Mesendoderm (in vitro differentiated cells): ENCODE results near the gene AFF3.

Source experiments
- DNase-seq: peaks from one replicate; pipeline ENCODE4 v3.0.0; 2013
- H2AK5ac ChIP-seq: 2 replicates; pipeline ENCODE4 v1.6.1; 2013; ENCODE audit warnings: low read length, inconsistent platforms
- H2BK120ac ChIP-seq: 2 replicates; pipeline ENCODE4 v1.6.1; 2013; ENCODE audit warnings: low read depth, mild to moderate bottlenecking, low read length, moderate library complexity, mixed read lengths
- H2BK15ac ChIP-seq: replicated peaks from 2 replicates; pipeline ENCODE4 v1.6.1; 2013; ENCODE audit warnings: low read depth, mild to moderate bottlenecking, moderate library complexity
- H2BK5ac ChIP-seq: 2 replicates; pipeline ENCODE4 v1.6.1; 2013; ENCODE audit warnings: low read length, inconsistent platforms
- H3K18ac ChIP-seq: 2 replicates; pipeline ENCODE4 v1.6.1; 2013; ENCODE audit warnings: mild to moderate bottlenecking, low read length, mixed read lengths
- H3K23ac ChIP-seq: one replicate; pipeline ENCODE4 v1.6.1; 2013; ENCODE audit warnings: low read length
- H3K27ac ChIP-seq: 2 replicates; pipeline ENCODE4 v1.5.1; 2013; ENCODE audit warnings: low read depth, mild to moderate bottlenecking, inconsistent platforms, low read length, moderate library complexity
- H3K27me3 ChIP-seq: 2 replicates; pipeline ENCODE4 v1.6.1; 2013; ENCODE audit warnings: low read length, control low read depth, mild to moderate bottlenecking, inconsistent platforms; ENCODE audit not compliant: insufficient read depth, poor library complexity
- H3K36me3 ChIP-seq: 2 replicates; pipeline ENCODE4 v1.6.1; 2013; ENCODE audit warnings: low read length, inconsistent platforms; ENCODE audit not compliant: control insufficient read depth, insufficient read depth
- H3K4ac ChIP-seq: one replicate; pipeline ENCODE4 v1.6.1; 2013; ENCODE audit warnings: low read depth, mild to moderate bottlenecking, low read length, moderate library complexity
- H3K4me1 ChIP-seq: 2 replicates; pipeline ENCODE4 v1.6.1; 2013; ENCODE audit warnings: low read depth, low read length, inconsistent platforms; ENCODE audit not compliant: control insufficient read depth
- H3K4me2 ChIP-seq: 2 replicates; pipeline ENCODE4 v1.6.1; 2013; ENCODE audit warnings: low read length
- H3K4me3 ChIP-seq: 2 replicates; pipeline ENCODE4 v1.5.1; 2013; ENCODE audit warnings: mild to moderate bottlenecking, low read length
- H3K56ac ChIP-seq: one replicate; pipeline ENCODE4 v1.6.1; 2013; ENCODE audit warnings: low read length
- H3K79me1 ChIP-seq: 2 replicates; pipeline ENCODE4 v1.6.1; 2013; ENCODE audit warnings: low read length, inconsistent platforms
- H3K79me2 ChIP-seq: 2 replicates; pipeline ENCODE4 v1.6.1; 2013; ENCODE audit warnings: mild to moderate bottlenecking, low read length; ENCODE audit not compliant: control insufficient read depth, insufficient read depth
- H3K9ac ChIP-seq: 2 replicates; pipeline ENCODE4 v1.6.1; 2013; ENCODE audit warnings: low read length, inconsistent platforms
- H4K5ac ChIP-seq: one replicate; pipeline ENCODE4 v1.6.1; 2013; ENCODE audit warnings: low read length
- H4K8ac ChIP-seq: one replicate; pipeline ENCODE4 v1.6.1; 2013; ENCODE audit warnings: low read depth, mild to moderate bottlenecking, control low read depth, low read length, moderate library complexity
- WGBS: extraction: QIAGEN DNeasy Blood & Tissue Kit; methylation state at CpG from one replicate; pipeline ENCODE4 v1.1.7; 2013; ENCODE audit warnings: low lambda C conversion rate, missing lambda C conversion rate; ENCODE audit not compliant: insufficient coverage; ENCODE audit errors: extremely low coverage; 5-methylcytosine and 5-hydroxymethylcytosine counted together

Gene AFF3

DNA sequence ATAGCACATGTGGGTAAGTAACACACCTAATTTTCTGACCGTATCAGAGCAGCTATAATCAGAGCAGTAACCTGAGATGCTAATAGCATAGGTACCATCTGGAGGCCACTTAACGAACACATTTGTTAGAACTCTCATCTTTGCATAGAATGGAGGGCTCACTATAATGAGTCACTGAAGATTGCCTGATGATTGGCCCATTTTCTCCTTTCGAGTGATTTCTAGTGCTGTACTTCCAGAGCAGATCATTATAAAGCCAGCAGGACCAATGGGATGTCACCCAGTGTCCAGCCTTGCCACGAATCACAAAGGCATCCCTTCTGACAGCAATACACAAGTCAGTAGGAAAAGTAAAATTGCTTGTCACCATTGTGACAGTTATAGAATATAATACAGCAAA, 570.9 kb downstream of the AFF3 start:
- Histone ChIP-seq H3K23ac (no peak overlapping the region), H3K27ac (no peak overlapping the region), H4K8ac (no peak overlapping the region), H2BK15ac (no peak overlapping the region), H4K5ac (no peak overlapping the region), H2BK5ac (no peak overlapping the region), H2AK5ac (no peak overlapping the region), H3K36me3 (no peaks in the 10 kb centered on the region), H2BK120ac (no peak overlapping the region), H3K4ac (no peak overlapping the region), H3K4me3 (no peak overlapping the region), H3K4me2 (no peak overlapping the region), H3K79me1 (no peaks in the 10 kb centered on the region), H3K4me1 (peaks cover 3% of the 10 kb centered on the region), H3K18ac (no peak overlapping the region), H3K9ac (no peak overlapping the region), H3K56ac (no peak overlapping the region), H3K27me3 (no peaks in the 10 kb centered on the region), H3K79me2 (no peaks in the 10 kb centered on the region)
- WGBS = no CpG with 5 or more reads among the region's 4 CpGs
- DNase-seq = peak; percentile 10

DNA sequence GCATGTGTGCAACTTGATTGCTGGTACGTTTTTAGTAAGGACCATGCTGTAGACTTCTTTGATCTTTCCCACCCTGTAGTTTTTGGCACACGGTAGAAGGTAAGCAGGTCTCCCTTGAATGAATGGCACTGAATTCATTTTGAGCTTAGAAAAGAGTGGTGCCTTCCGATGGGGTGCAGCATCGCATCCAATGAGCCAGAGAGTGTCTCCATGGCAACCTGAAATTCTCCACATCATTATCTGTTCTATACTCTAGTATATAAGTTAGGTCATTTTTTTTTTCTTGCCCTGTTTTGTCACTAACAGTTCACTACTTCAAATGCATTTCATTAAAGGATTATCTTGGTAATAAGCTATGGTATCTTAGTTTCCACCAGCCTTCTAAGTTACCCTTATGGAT, 571.4 kb downstream of the AFF3 start:
- Histone ChIP-seq H3K27me3 (no peaks in the 10 kb centered on the region), H3K4ac (no peak overlapping the region), H3K79me2 (no peaks in the 10 kb centered on the region), H2BK5ac (no peak overlapping the region), H4K8ac (no peak overlapping the region), H2AK5ac (no peak overlapping the region), H2BK120ac (no peak overlapping the region), H3K56ac (no peak overlapping the region), H3K9ac (no peak overlapping the region), H2BK15ac (no peak overlapping the region), H3K4me1 (peaks cover 3% of the 10 kb centered on the region), H3K27ac (no peak overlapping the region), H3K18ac (no peak overlapping the region), H3K79me1 (no peaks in the 10 kb centered on the region), H3K4me3 (no peak overlapping the region), H3K36me3 (no peaks in the 10 kb centered on the region), H4K5ac (no peak overlapping the region), H3K23ac (no peak overlapping the region), H3K4me2 (no peak overlapping the region)
- no CpG with 5 or more reads among the region's 4 CpGs for WGBS
- DNase-seq = no peak

DNA sequence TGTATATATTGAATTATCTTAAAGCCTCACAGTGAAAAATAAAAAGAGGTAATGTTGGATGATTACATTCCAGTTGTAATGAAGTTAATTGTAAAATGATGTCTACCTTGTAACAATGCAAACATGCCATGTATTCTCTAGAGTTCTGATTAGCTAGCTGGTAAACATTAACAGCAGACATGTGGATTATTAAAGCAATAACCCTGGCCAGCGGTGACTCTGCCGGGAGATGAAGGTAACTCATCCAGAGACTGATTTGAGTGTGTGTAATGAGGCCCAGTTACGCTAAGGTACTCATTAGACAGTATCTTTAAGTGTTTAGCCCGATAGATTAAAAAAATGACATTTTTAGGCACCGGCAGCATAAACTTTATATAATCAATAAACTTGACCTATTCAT, 573.0 kb downstream of the AFF3 start:
- no peak for DNase-seq
- no CpG with 5 or more reads among the region's 5 CpGs for WGBS
- H3K36me3 ChIP-seq = no peaks in the 10 kb centered on the region
- H3K27me3 ChIP-seq = no peaks in the 10 kb centered on the region
- no peaks in the 10 kb centered on the region for H3K79me2 ChIP-seq
- no peak overlapping the region for H2BK120ac ChIP-seq
- H2AK5ac ChIP-seq = no peak overlapping the region
- no peak overlapping the region for H2BK5ac ChIP-seq
- no peak overlapping the region for H3K4me2 ChIP-seq
- no peak overlapping the region for H3K27ac ChIP-seq
- no peak overlapping the region for H3K23ac ChIP-seq
- H4K5ac ChIP-seq = no peak overlapping the region
- no peak overlapping the region for H3K56ac ChIP-seq
- H3K4me1 ChIP-seq = peaks cover 3% of the 10 kb centered on the region
- H3K18ac ChIP-seq = no peak overlapping the region
- H2BK15ac ChIP-seq = no peak overlapping the region
- no peak overlapping the region for H3K9ac ChIP-seq
- H3K4me3 ChIP-seq = no peak overlapping the region
- no peak overlapping the region for H4K8ac ChIP-seq
- H3K79me1 ChIP-seq = no peaks in the 10 kb centered on the region
- no peak overlapping the region for H3K4ac ChIP-seq

DNA sequence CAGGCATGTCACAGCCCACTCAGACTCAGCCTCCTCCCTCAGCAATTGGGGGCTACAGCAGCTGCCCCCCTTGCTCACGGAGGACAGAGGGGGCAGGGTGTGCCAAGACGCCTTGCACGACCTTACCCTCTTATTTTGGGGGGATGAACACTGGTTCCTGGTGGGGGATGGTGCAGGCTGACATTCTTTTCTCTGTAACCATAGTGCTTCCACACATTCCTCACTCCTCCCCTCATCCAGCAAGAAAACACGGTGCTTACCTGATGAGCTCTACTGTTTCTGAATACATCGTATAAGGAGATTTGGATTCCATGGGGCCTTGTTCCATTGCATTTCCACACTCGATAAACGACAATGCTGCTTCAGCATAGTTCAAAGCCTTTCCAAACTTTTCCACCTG, 577.2 kb downstream of the AFF3 start:
- Histone ChIP-seq H3K9ac (no peak overlapping the region), H4K5ac (no peak overlapping the region), H3K18ac (no peak overlapping the region), H2BK5ac (no peak overlapping the region), H3K23ac (no peak overlapping the region), H2BK15ac (no peak overlapping the region), H4K8ac (no peak overlapping the region), H3K4me3 (no peak overlapping the region), H3K4me1 (no peaks in the 10 kb centered on the region), H3K56ac (no peak overlapping the region), H3K27ac (no peak overlapping the region), H3K36me3 (no peaks in the 10 kb centered on the region), H3K79me2 (no peaks in the 10 kb centered on the region), H3K27me3 (no peaks in the 10 kb centered on the region), H3K4me2 (no peak overlapping the region), H3K79me1 (no peaks in the 10 kb centered on the region), H2AK5ac (no peak overlapping the region), H2BK120ac (no peak overlapping the region), H3K4ac (no peak overlapping the region)
- DNase-seq = peak; percentile 33
- WGBS = no CpG with 5 or more reads among the region's 7 CpGs

DNA sequence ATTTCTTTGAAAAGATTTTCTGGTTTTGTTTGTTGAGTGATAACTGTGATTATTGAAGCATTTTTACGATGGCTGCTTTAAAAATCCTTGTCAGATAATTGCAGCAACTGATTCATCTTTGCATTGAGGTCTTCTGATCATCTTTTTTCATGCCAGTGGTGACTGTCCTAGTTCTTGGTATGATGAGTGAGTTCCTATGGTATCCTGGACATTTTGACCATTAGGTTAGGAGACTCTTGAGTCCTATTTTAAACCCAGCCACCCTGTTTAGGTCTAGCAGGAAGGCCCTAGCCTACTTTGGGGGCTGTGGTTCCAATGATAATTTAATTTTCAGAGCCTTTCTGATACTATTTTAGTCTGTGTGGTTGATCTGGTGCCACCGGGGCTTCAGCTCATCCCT, 579.9 kb downstream of the AFF3 start:
- H3K36me3 ChIP-seq = no peaks in the 10 kb centered on the region
- H3K79me1 ChIP-seq = no peaks in the 10 kb centered on the region
- no peak overlapping the region for H2AK5ac ChIP-seq
- H4K5ac ChIP-seq = no peak overlapping the region
- H3K4me2 ChIP-seq = no peak overlapping the region
- no peak overlapping the region for H3K4me3 ChIP-seq
- H3K27me3 ChIP-seq = no peaks in the 10 kb centered on the region
- H3K56ac ChIP-seq = no peak overlapping the region
- no peak overlapping the region for H3K23ac ChIP-seq
- no peak overlapping the region for H3K4ac ChIP-seq
- no peak for DNase-seq
- no peak overlapping the region for H4K8ac ChIP-seq
- no peak overlapping the region for H3K27ac ChIP-seq
- no CpG with 5 or more reads among the region's 2 CpGs for WGBS
- no peaks in the 10 kb centered on the region for H3K79me2 ChIP-seq
- H2BK15ac ChIP-seq = no peak overlapping the region
- H2BK5ac ChIP-seq = no peak overlapping the region
- H3K4me1 ChIP-seq = no peaks in the 10 kb centered on the region
- no peak overlapping the region for H2BK120ac ChIP-seq
- no peak overlapping the region for H3K9ac ChIP-seq
- no peak overlapping the region for H3K18ac ChIP-seq

DNA sequence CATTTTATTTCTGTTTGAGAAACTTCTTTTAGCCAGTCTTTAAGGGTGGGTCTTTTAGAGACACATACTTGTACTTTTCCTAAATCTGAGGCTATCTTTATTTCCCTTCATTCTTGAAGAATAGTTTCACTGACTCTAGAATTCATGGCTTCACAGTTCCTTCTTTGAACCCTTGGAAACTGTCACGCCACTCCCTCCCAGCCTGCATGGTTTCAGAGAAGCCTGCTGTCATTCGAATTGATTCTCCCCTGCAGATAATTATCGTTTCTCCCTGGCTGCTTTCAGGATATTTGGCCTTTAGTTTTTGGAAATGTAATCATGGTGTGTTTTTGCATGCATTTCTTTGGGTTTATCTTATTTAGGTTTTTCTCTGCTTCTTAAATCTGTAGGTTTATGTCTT, 580.6 kb downstream of the AFF3 start:
- no peak overlapping the region for H3K9ac ChIP-seq
- no peak overlapping the region for H3K4me3 ChIP-seq
- H3K4me2 ChIP-seq = no peak overlapping the region
- H4K5ac ChIP-seq = no peak overlapping the region
- H3K4me1 ChIP-seq = no peaks in the 10 kb centered on the region
- H2BK120ac ChIP-seq = no peak overlapping the region
- DNase-seq = no peak
- no peak overlapping the region for H3K23ac ChIP-seq
- H3K4ac ChIP-seq = no peak overlapping the region
- H3K56ac ChIP-seq = no peak overlapping the region
- no CpG with 5 or more reads among the region's 3 CpGs for WGBS
- H3K79me1 ChIP-seq = no peaks in the 10 kb centered on the region
- H3K27me3 ChIP-seq = no peaks in the 10 kb centered on the region
- H3K27ac ChIP-seq = no peak overlapping the region
- no peak overlapping the region for H4K8ac ChIP-seq
- no peaks in the 10 kb centered on the region for H3K36me3 ChIP-seq
- no peak overlapping the region for H2BK5ac ChIP-seq
- no peak overlapping the region for H3K18ac ChIP-seq
- no peak overlapping the region for H2BK15ac ChIP-seq
- no peak overlapping the region for H2AK5ac ChIP-seq
- H3K79me2 ChIP-seq = no peaks in the 10 kb centered on the region
